Pancreas (tissue), 10 donors: ENCODE measurements around the gene FAM234A. TPM values are rescaled to one million over a fixed set of nuclear protein-coding genes. Genes with fewer than 3 reads are reported as not detected.

Source experiments
- ATAC-seq, 4 donors: fragments of 200-7000 bp; cut with Tn5 transposase; one replicate each; pipeline versions ENCODE4 v1.8.0 to v1.9.1; 2020; ENCODE audit warnings: mild to moderate bottlenecking in 4 of 4, moderate library complexity in 4 of 4
- DNase-seq, 6 donors: peaks; one replicate each; pipeline ENCODE4 v3.0.0-alpha.2; 2020
- FAIRE-seq: peaks from 2 replicates; lab custom pipeline; 2012; peaks lifted over from hg19 to GRCh38; lab: Jason Lieb, UNC
- H3K27ac ChIP-seq, 4 donors: fragments of 200-600 bp; sonication (generic); 1 replicate in 3 of 4; 2 replicates in 1 of 4; pipeline versions ENCODE4 v1.5.0 to v1.8.0; 2020
- H3K27me3 ChIP-seq, 4 donors: fragments of 200-600 bp; one replicate each; pipeline ENCODE4 v1.8.0; 2021
- H3K36me3 ChIP-seq, 3 donors: fragments of 200-600 bp; sonication (generic) in 1 of 3; one replicate each; pipeline versions ENCODE4 v1.5.0 to v1.8.0; 2020 to 2021
- H3K4me1 ChIP-seq, 3 donors: fragments of 200-600 bp; one replicate each; pipeline ENCODE4 v1.8.0; 2021
- H3K4me3 ChIP-seq, 4 donors: fragments of 200-600 bp; sonication (generic) in 2 of 4; one replicate each; pipeline versions ENCODE4 v1.5.0 to v1.8.0; 2020 to 2021
- H3K9me3 ChIP-seq, 4 donors: fragments of 200-600 bp; one replicate each; pipeline ENCODE4 v1.8.0; 2021
- WGBS, 2 donors: extraction: QIAGEN DNeasy Blood & Tissue Kit; methylation state at CpG; one replicate each; pipeline ENCODE4 v1.1.7; 2013; 5-methylcytosine and 5-hydroxymethylcytosine counted together
- intact Hi-C, 3 donors: fragments of 100-400 bp; cut with DNase I; formaldehyde crosslinking; loops; one replicate each; pipeline versions ENCODE4 v1.11.1 to v1.14.2; 2022
- polyA plus RNA-seq, 2 donors: library from polyadenylated mRNA; stranded (reverse); fragments of 200-250 nt; gene quantifications; one replicate each; pipeline ENCODE4 v1.2.3, GENCODE V29; 2013
- total RNA-seq, 6 donors: library from RNA; stranded (reverse); fragmentation: NEBNext Ultra II Directional in 4 of 6; extraction: Animal tissue kit (Norgen Biotek cat#: 25700) in 4 of 6; gene quantifications; one replicate each; pipeline versions ENCODE4 v1.2.1 to v1.2.4, GENCODE V29; 2021 to 2023
- TF ChIP-seq, protein P1 (sequence below), 4 donors: fragments of 200-600 bp; sonication (generic) in 3 of 4; IDR thresholded peaks; one replicate each; pipeline versions ENCODE4 v1.5.0 to v1.8.0; 2021; ENCODE audit warnings: antibody characterized with exemption in 4 of 4
- donor health status: healthy with polysubstance abuse.
- donor health status: DM: no; HTN: no; CAD: no; lungs with moderate emphysema.
- donor health status: DM: no; HTN: no; CAD: no.
- donor health status: control.
- donor health status: control.
- donor health status: Bipolar disorder and iron deficiency.
- donor health status: DM: yes; HTN: yes; CAD: no.
- donor health status: DM: no; HTN: no; CAD: no.
- donor health status: DM: no; HTN: no; CAD: no.
- donor health status: DM: yes; HTN: yes; CAD: no.

The FAM234A gene, protein sequence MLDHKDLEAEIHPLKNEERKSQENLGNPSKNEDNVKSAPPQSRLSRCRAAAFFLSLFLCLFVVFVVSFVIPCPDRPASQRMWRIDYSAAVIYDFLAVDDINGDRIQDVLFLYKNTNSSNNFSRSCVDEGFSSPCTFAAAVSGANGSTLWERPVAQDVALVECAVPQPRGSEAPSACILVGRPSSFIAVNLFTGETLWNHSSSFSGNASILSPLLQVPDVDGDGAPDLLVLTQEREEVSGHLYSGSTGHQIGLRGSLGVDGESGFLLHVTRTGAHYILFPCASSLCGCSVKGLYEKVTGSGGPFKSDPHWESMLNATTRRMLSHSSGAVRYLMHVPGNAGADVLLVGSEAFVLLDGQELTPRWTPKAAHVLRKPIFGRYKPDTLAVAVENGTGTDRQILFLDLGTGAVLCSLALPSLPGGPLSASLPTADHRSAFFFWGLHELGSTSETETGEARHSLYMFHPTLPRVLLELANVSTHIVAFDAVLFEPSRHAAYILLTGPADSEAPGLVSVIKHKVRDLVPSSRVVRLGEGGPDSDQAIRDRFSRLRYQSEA
- total RNA-seq (10 to 100 TPM; 34.2 to 51.2 (median 39.7) TPM), polyA plus RNA-seq (10 to 100 TPM; 39.1 to 49.7 TPM)

DNA sequence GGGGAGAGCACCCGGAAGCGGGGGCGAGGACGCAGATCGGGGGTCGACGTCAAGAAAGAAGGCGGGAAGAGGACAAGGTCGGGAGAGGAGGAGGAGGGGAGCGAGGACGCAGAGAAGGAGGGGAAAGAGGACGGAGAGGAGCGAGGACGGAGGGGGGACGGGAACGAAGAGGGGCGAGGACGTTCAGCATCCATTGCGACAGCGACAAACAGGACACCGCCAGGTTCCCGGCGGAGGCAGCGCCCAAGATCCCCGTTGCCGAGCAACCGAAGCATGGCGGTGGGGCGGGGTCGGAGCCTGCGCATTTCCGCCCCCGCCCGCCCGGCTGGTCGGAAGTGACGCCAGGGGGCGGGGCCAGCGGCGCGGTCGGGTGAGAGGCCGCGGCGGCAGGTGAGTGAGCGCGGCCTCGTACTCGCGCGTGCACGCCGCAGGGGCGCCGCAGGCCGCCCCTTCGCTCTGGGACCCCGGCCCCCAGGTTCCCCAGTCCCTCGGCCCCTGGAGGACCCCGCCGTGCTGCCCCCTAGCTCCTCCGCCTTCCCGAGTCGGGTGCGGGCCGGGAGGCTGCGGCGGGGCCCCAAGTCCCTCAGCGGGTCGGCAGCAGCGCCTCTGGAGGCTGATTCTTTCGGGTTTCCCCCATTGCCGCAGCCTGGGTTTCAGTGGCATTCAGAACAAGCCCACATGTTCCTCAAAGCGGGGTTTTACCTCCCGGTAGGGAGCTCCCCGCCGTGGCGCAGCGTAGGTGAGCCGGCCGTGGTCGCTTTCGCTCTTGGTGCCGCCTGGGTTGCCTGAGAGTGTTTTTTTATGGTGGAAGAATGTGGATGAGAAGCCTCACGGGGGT, at the start of gene FAM234A:
Gene FAM234A, plus strand, starts transcription at position 354 of the 838 bp plus-strand sequence. CDS start 19,593 bp downstream, outside the sequence.
- intact Hi-C loops: no loop called here
- H3K36me3 ChIP-seq: no peaks in the 10 kb centered on the region
- DNase-seq: peak; percentile 93 to 97 (median 96)
- TF ChIP-seq, protein P1, sequence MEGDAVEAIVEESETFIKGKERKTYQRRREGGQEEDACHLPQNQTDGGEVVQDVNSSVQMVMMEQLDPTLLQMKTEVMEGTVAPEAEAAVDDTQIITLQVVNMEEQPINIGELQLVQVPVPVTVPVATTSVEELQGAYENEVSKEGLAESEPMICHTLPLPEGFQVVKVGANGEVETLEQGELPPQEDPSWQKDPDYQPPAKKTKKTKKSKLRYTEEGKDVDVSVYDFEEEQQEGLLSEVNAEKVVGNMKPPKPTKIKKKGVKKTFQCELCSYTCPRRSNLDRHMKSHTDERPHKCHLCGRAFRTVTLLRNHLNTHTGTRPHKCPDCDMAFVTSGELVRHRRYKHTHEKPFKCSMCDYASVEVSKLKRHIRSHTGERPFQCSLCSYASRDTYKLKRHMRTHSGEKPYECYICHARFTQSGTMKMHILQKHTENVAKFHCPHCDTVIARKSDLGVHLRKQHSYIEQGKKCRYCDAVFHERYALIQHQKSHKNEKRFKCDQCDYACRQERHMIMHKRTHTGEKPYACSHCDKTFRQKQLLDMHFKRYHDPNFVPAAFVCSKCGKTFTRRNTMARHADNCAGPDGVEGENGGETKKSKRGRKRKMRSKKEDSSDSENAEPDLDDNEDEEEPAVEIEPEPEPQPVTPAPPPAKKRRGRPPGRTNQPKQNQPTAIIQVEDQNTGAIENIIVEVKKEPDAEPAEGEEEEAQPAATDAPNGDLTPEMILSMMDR (IDR thresholded peaks at IDR 0.05): peak in 1 of 4 donors; percentile 11
- peak within 1 kb of the TSS; percentile 62 to 86 (median 77) for H3K4me3 ChIP-seq
- peak; percentile 93 to 98 (median 95) for ATAC-seq
- 1% methylated on average over 64 to 85 of the region's 85 CpGs for WGBS, 2 donors
- peak within 1 kb of the TSS; percentile 95 to 98 (median 96) for H3K27ac ChIP-seq
- H3K9me3 ChIP-seq: no peaks in the 10 kb centered on the region
- no peak for FAIRE-seq
- H3K4me1 ChIP-seq: peaks cover 0 to 5% (median 3%) of the 10 kb centered on the region in 3 donors
- H3K27me3 ChIP-seq: no peaks in the 10 kb centered on the region

DNA sequence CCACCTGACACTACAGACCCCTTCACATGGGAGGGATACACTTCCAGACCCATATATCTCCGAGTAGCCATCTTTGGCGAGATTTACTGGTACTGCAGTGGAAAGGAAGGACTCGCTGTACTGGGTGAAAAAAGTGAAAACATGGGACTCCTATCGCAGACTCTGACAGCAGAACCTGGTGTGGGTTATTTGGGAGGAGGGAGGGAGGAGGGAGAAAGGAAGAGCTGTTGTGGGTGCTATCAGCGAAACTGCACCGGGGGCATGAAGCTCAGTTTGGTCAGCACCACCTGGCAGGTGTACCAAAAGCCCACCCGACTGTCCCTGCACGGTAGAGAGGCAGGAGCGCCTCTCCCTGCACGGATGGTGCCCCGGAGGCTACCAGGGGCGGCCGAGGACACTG, 49.4 kb upstream of the FAM234A start:
- H3K4me1 ChIP-seq: peaks cover 10 to 14% (median 10%) of the 10 kb centered on the region in 3 donors
- DNase-seq (no peak), FAIRE-seq (no peak), ATAC-seq (no peak)
- TF ChIP-seq, protein P1 (IDR thresholded peaks at IDR 0.05): no peak
- intact Hi-C loops: no loop called here
- H3K36me3 ChIP-seq: peaks cover 4 to 26% (median 11%) of the 10 kb centered on the region in 3 donors
- H3K27ac ChIP-seq: no peak overlapping the region
- no peaks in the 10 kb centered on the region for H3K27me3 ChIP-seq
- no peak overlapping the region for H3K4me3 ChIP-seq
- WGBS, 2 donors: 91% methylated on average over 13 of the region's 13 CpGs
- no peaks in the 10 kb centered on the region for H3K9me3 ChIP-seq

DNA sequence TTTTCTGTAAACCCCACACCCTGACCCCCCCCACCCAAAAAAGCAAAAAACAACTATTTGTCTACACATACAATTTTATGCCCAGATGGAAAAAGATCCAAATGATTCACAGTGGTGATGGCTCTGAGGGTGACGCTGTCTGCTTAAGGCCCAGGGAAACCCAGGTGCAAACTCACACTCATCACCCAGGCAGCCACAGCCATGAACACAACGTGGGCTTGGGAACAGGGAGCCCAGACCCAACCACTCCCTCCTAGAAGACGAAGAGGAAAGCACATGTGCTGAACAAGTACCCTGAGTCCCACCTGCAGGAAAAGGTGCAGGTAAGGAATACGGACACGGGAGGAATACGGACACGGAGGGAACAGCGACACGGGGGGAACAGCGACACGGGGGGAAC, 48.9 kb upstream of the FAM234A start:
- WGBS, 2 donors: 81 to 92% methylated on average over 10 to 11 of the region's 11 CpGs
- FAIRE-seq: no peak
- TF ChIP-seq, protein P1 (IDR thresholded peaks at IDR 0.05): no peak
- no peaks in the 10 kb centered on the region for H3K27me3 ChIP-seq
- H3K4me1 ChIP-seq: peaks cover 6 to 9% (median 7%) of the 10 kb centered on the region in 3 donors
- H3K36me3 ChIP-seq: peaks cover 4 to 31% (median 11%) of the 10 kb centered on the region in 3 donors
- no peak for DNase-seq
- H3K9me3 ChIP-seq: no peaks in the 10 kb centered on the region
- ATAC-seq: no peak
- intact Hi-C loops: no loop called here
- H3K27ac ChIP-seq: no peak overlapping the region
- H3K4me3 ChIP-seq: no peak overlapping the region

DNA sequence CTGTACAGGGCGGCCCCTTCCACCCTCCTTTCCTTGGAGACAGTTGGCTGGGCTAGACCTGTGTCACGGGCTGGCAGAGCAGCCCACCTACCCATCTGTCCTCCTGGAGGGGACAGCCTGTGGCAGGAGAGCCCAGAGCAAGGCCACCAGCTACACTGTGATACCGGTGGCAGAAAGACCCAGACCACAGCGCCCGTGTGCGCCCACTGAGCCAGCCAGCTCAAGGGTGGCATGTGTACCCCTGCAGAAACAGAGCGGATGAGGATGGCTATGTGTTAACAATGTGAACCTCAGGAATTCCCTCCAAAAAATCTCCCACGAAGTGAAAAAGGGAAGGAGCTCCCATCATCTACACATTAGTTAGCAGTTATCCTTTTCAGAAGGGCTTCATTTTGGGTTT, 47.3 kb upstream of the FAM234A start:
- ATAC-seq (no peak), DNase-seq (no peak), FAIRE-seq (no peak)
- Histone ChIP-seq H3K4me3 (no peak overlapping the region), H3K4me1 (no peaks in the 10 kb centered on the region), H3K36me3 (peaks cover 4 to 40% (median 18%) of the 10 kb centered on the region in 3 donors), H3K27me3 (no peaks in the 10 kb centered on the region), H3K27ac (no peak overlapping the region), H3K9me3 (no peaks in the 10 kb centered on the region)
- TF ChIP-seq, protein P1 (IDR thresholded peaks at IDR 0.05): no peak
- WGBS, 2 donors: 95 to 96% methylated on average over 8 of the region's 8 CpGs
- intact Hi-C loops: no loop called here
